NCI-H2196 treated with DMSO at 0.1 percent for 48 hours (cell line): ENCODE measurements around the gene ENOX1.

Source experiments
- DNase-seq: peaks from one replicate; lab custom pipeline; 2025; ENCODE audit not compliant: unreplicated experiment; lab: John Stamatoyannopoulos, UW

Gene ENOX1

DNA sequence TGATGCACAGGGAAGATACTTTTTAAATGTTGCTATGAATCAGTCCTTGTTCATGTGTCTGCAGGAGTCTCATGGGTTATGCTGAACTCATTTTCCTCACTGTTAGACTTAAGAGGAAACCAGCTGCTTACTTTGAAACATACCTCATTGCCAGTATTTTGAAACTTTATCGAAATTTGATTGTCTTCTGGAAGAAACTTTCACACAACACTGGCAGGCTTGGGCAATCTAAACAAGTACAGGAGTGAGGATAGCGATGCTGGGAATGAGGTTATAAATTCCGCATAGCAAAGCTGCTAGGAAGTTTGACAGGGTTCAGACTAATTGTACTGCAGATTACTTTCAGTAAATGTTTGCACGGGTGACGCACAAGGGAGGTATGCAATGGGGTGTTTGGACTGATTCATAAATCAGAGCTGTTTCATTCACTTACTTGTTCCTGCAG lies 517.7 kb downstream of the ENOX1 start:
- DNase-seq, result no peak

DNA sequence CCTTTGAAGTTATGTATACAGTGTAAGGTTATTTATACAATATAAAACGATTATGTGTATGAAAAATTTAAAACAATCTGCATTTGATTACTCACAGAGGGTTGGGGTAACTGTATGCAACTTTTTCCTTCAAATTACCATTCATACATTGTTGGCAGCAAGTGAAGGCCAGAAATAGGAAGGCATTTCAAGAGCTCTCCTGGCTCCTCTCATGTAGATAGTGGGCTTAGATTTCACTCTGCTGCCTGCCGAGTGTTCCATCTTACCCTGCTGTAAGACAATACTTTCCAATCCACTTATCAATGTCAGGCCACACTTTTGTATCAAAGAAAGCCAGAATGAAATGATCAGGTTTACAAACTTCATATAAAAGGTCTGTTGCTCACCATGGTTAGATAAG lies 518.1 kb downstream of the ENOX1 start:
- DNase-seq, result no peak

DNA sequence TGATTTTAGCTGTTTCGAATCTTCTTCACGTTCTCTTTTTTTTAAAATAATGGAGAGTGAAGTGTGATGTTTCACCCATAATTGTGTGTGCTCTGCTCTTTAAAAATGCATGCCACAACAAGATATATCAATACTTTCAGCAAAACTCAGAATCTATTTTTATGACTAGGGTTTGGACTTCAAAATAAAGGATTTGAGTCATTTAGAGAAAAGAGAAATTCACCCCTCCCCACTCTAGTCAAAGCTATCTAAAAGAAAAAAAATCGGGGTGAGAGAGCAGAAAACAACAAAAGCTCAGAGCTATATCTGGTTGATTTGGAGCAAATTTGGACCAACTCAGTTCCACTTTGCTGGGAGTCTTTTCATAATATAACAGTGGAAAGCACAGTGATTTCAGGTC lies 518.9 kb downstream of the ENOX1 start:
- no peak for DNase-seq

DNA sequence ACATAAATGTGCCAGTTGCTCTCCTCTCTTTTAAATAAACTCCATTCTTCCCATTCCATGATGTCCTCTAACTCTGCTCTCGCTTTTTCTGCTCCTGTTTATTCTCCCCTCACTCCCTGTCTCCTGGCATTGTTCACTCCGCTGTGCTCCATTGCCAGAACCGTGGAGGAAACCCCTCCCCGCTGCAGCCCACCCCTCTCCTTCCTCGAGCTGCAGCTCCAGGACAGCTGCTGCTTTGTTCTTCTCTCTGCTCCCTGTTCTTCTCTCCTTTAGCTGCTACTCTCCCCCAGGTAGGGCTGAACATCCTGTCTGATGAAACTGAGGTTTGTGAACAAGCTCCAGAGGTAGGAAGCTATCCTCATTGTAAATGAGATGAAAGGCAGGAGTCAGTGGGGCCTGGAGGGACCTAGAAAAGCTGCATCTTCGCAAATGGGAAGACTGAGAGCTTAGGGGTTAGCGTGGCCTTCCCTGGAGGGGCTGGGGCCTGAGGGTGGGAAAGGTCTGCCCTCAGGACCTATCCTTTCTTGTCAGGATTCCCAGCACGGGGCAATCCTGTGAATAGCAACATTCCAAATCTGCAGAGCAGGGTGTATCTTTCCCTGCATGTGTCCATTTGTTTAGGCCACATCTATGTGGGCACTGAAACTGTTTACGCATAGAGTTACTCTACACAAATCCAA lies 519.7 kb downstream of the ENOX1 start:
- no peak for DNase-seq

DNA sequence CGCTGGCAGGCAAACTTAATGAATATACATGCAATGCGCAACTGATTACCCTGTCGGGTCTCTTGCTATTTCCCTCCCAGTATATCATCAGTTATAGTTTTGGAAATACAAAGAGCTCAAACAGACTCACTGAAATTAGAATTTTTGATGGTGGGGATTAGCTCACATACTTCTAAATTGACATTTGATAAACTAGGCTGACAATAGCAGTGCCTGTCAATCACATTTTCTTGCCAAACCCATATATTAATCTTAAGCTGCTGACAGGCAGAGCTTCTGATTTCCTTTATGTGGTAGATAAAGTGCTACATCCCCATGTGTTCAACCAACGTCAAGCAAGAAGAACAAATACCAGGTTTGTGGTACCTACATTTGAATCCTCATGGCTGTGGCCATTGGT lies 521.7 kb downstream of the ENOX1 start:
- no peak for DNase-seq

DNA sequence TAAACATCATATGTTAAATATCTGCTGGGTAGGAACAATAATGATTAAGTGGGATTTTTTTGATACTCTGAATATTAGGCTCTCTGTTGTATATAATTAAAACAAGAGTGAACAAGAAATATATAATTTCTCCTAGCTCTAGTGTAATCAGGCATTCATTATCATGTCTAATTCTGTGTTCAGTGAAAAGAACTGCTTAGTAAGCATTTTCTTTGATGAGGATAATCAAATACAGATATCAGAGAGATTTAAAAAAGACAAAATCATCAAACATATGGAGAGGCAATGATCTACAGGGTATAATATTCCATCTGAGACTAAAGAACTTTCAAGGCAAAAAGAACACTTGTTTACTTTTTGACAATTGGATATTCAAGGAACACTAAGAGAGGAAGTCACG lies 522.3 kb downstream of the ENOX1 start:
- DNase-seq, result no peak

DNA sequence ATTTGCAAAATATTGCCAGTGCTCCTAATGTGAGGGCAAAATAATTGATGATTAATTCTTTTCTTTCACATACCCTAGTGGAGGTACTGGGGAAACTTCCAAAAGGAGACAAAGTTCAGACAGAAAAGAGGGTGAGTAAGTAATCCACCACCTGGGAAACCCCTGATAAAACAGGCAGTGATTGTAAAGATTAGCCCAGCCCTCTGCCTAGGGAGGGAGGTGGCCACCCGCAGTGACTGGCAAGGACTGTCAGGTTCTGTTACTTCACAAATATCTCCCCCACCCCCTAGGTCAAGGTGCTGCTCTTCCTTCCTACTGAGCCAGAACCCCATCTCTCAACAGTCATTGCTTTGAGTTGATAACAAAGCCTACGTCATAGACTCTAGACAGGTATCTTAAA lies 523.7 kb downstream of the ENOX1 start:
- DNase-seq, result no peak

DNA sequence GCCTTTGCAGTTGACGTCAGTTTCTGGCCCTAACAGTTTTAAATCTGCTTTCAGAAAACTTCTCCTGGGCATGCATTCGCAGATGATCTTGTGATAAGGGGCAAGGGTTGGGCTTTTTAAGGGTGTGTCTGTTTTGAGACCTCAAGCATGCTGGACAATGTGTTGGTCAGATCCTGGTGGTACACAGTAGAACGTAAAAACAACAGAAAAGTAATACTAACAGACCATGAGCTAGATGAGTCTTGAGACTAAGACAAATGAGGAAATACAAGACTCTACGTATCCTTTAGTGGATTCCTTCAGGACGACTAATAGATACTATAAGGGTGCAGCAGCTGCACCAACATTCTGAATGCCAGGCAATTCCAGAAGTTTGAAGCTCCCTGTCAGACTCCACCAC lies 525.8 kb downstream of the ENOX1 start:
- no peak for DNase-seq

DNA sequence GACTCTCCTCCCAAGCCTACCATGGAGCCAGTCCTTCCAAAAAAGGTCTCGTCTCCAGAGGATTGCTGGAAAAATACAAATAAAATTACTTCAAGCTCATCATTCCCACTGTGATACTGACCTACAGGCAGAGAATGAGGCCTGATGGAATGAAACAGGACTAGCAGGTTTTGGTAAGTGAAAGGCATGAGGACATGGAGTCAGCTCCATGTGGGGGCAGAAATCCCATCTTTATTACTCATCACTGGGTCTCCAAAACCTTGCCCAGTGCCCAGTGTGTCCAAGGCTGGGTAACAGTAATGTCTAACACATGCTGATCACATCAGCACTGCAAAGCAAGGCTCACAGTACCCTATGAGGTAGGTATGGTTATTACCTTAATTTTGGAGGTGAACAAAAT lies 528.0 kb downstream of the ENOX1 start:
- no peak for DNase-seq

DNA sequence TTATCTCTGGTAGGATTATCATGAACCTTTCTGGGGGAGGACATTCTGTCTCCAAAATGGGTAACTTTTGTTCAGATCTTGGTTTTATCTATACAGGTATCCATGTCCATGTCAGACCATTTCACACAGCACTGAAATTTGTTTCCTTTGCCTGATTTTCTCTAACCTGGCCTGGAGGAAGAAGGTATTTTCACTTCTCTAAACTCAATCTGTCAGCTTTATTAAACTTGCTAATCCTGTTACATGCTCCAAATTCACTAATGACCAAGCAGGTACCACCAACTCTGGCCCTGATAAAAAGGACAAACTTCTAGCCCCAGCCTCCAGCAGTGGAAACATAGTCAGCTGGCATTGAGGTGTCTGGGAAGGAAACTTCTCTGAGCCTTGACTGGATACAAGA lies 529.0 kb downstream of the ENOX1 start:
- no peak for DNase-seq

DNA sequence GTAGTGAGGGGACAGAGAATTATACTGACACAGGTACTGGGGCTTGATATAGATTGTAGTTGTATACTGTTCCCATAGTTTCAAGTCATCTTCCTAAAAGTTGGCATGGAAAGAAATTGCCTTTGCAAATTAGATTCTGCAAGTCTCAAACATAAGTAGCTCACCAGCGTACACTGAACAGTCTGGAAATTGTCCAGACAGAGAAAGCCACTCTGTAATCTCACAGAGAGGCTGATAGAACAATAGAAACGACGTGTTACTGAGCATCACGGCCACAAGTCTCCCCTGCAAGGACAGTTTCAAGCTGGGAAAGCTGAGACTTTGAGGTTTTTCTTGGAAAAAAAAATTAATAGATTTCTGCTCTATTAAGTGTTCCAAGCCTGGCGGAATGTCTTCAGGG lies 534.8 kb downstream of the ENOX1 start:
- no peak for DNase-seq

DNA sequence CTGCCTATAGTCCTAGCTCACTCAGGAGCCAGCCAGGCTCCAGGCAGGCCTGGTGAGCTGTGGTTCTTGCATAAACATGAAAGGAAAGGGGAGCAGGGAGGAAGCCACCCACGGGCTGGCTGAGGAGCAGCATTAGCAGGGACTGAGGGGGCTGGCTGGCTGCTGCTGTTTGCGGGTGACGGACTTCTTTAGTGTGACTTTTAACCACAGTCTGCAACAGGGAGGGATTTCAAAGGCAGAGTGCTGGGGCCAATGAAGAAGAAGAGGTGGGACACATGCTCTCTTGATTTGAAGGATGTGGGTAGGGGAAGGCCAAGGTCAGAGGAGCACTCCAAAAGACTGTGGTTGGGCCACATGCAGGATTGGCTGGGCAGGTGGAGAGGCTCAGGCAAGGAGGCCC lies 540.4 kb downstream of the ENOX1 start:
- no peak for DNase-seq

DNA sequence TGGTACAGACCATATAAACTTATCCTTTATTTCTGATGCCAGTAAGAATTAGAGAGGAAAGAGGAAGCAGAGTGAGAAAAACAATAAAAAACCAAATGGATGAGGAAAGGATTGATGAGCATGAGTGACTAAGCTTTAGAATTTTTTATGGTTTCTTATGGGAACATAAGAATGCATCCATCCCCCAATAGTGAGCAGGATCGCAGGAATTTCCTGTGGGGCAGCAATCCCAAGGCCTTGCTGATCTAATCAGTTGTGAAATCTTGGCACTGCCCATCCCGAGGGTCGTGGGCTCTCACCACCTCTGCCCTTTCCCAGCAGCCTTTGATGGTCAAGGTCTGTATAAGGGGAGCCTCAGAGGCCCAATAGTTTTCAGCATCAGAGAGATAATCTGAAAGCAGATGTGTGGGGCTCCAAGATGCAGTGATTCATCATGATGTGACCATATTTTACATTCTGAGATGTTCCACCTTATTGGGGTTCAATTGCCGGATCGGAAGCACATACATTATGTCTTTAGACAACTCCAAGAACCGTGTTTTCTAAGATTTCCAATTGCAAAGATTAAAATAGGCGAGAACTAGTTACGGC lies 541.3 kb downstream of the ENOX1 start:
- DNase-seq, result no peak

DNA sequence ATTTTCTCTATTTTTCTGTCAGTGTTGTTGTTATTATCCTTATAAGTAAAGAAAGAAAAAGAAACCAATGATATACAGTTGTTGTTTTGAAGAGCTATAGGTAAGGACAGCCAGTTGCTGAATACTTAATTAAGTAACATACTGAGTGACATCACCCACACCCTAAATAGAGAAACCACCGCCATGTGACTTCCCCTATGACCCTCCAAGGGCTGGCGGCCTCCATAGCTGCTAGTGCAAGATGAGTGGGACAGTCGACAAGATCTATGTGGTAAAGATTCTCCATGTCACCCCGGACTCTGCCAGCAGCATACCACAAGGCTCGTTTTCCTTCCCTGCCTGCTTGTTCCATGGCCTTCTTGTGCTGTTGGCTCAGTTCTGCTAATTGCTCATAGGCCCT lies 542.3 kb downstream of the ENOX1 start:
- no peak for DNase-seq

DNA sequence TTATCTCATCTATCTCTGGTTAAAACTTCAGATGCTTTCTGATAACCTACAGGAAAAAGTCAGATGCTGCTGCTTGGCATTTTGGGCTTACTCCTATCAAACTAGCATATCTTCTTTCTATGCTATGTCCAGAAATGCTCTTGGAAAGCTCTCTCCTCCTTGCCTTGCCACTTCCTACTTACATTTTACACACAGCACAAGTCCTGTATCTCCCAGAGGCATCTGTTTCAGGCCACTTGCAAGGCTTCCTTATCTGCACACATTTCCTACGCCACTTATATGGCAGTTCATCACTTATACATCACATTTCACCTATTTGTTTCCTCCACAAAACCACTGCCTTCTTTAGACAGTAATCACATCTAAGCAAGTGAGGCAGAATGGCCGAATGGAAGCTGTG lies 543.1 kb downstream of the ENOX1 start:
- DNase-seq, result no peak

DNA sequence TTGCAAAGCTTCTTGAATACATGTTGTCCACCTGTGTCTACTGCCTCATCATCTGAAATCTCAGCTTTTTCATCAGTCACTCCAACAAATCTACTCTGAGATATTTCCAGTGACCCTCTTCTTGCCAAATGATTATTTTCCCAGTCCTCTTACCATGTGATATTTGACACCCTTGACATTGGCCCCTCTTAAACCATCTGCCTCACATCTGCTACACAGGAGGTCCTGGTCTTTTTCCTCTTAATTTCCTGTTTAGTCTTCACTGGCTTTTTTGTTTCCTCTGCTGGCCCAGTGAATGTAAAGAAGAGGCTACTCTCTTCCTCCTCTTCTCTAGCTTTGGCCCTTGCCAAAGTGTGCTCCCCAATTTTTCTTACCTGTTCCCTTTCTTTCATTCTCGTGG lies 544.7 kb downstream of the ENOX1 start:
- DNase-seq, result no peak

DNA sequence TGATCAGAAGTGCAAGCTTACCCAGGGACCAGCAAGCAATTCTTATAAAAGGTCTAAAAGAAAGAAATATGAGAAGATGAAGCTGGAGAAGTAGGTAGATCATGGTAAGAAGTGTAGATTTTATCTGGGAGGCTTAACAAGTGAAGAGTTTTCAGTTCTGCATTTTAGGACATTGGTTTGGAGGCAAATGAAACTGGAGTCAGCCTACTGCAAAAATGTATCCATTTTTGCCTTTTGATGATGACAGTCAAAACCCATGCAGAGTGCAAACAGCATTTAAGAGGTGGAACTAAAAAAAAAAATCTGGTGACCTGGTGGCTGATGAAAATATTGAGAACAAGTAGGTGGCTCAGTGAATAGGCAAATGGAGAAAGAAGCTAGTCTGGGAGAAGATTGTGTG lies 546.5 kb downstream of the ENOX1 start:
- no peak for DNase-seq

DNA sequence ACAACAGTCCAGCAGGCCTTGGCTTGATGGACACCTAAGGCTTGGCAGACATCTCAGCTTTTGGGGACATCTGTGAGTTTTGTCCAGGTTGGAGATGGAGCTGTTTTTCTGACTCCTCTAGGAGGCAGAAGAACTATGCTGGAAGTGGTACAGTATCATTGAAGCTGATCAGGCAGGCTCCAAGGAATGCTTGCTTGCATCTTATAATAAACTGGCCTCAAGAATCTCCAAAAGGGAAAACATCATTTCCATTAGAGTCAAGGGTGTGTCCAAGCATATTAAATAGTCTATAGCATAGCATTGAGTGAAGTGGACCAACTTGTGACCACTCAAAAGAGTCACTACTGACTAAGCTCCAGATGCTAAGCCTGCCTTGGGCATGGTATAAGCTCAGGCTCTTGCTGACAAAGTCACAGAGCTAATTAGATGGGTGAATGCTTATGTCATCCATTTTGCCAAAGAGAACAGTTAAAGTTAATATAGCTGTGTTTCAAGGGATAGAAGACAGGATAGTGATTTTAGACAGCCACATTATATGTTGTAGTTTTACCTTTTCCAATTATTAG lies 547.4 kb downstream of the ENOX1 start:
- no peak for DNase-seq

DNA sequence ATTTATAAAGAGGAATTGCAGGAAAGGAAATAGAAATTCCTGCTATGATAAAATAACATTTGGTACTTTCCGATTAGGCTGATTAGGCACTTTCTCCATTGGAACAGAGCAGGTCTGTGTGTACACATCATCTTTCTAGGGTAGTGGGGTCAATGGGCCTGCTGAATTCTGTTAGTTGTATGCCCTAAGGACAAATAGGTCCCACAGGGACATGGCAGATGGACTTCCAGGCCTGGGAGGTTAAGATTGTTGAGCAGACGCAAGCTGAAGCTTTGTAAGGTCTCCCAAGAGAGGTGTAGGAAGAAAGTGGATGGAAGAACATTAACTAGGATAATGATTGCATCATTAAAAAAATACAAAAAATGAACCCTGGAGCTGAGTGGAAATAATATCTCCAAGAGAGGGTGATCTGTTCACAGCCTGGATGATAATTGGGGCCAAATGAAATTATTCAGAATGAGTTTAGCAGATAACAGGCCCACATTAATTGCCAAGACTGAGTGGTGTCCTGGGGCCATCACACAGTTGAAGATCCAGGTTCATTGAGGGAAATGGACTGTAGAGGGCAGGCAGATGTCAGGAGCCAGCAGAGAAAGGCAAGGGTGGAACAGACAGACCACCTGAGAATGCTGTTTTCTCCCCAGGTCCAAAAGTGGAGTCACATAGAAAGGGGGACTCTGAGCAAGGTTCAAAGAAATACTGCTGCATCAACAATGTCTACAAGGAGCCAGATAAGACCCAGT lies 548.3 kb downstream of the ENOX1 start:
- no peak for DNase-seq

DNA sequence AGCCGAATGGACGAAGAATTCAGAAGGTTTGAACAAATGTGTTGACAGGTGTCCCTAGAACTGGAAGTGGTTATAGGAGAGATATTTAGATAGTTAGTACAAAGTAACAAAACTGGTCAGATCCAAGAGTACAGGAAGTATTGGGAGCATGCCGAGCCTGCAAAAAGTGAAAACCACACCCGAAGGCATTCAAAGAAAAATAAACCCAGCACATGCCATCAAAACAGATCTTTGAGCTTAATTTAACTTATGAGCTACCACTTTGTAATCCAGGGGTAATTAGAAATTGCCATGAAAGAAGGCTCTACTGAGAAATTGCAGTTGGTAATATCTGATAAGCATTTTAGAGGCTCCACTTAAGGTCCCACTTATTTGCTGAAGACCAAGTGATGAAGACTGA lies 549.2 kb downstream of the ENOX1 start:
- DNase-seq, result no peak

DNA sequence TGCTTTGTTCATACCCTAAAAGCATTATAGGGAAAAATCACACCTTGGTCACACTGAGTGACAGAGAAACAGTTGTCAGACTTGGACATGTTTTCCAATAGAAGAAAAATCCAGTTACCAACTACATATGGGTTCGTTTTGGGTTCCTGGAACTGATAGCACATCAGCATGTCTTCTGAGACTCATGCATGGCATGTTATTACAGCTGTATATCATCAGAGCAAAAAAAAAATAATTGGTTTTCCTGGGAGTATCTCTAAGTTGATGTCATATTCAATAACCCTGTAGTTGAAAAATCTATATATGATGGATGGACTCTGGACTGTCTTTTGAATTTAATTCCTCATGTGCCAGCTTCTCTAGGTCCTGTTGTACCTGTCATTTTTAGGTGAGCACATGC lies 551.7 kb downstream of the ENOX1 start:
- DNase-seq, result no peak

DNA sequence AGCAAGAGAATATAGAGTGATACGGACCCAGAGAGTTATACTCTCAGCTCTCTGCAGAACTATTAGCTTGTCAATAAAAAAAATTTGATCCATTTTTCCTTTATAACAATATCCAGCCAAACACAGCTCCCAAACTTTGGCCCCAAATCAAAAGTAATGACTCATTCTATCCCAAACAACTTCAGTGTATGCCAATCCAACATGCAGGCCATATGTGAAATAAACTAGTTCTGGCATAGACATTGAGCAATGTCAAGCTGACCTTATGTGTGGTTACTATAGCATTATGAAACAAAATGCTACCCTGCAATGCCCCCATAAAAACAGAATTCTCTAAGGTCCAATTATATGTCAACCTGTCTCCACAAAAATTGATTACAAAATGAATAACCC lies 553.9 kb downstream of the ENOX1 start:
- DNase-seq, result no peak
